GM19397 (cell line): Measurements from ENCODE around the gene ASTN2.
"Not testable (repeated sequence)": the region's sequence is repeated elsewhere in the genome, so short reads cannot be mapped to it uniquely, and the experiment has no call there.

Source experiments
- ATAC-seq: cut with Tn5 transposase; IDR thresholded peaks from one replicate; pipeline ENCODE4 v1.9.1; 2021; ENCODE audit warnings: mild to moderate bottlenecking, moderate library complexity; ENCODE audit not compliant: unreplicated experiment

Gene ASTN2

DNA sequence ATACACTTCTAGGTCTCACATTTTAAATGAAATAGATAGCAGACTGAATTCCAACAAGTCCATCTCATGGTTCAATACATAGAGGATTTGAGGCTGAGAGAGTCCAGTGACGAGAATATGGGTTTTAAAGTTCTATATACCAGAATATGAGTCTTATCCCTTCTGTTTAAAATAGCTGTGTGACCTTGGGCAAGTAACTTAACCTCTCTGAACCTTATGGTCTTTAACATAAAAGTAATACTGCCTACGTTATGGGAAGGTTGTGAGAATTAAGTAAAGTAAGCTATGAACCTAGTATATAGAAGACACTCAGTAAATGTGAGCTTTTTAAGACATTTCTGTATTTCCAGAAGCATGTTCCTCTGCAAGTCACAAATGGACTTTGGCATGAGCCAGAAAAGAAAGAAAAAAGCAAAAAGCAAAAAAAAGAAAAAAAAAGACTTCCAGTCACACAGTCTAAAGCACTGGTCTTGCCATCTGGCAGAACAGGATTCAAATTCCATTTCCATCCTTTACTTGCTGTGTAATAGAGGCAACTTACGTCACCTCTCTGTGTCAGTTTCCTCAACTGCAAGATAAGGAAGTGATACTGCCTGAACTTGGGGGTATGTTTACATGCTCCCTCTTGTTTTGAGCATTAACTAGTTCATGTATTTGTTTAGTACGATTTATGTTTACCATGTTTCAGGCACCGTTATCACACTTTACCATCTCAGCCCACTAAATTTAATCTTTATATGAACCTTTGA, 479.5 kb downstream of the ASTN2 start:
- no peak for ATAC-seq

DNA sequence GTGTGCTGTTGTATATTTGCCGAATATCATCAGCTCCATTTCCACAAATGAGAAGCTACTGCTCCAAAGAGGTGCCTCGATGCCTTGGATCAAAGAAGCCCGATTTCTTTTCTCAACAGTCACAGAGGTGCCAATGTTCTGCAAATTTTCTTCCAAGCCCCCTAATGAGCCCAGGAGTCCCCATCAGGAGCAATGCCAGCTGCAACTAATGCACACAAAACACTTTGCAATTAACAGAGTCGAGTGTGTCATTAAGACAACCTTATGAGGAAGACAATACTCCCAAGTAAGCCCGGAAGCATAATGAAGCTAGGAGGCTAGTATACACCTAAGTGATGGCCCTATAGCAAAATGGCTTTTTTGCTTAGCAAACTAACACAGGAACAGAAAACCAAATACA, 480.7 kb downstream of the ASTN2 start:
- ATAC-seq: no peak

DNA sequence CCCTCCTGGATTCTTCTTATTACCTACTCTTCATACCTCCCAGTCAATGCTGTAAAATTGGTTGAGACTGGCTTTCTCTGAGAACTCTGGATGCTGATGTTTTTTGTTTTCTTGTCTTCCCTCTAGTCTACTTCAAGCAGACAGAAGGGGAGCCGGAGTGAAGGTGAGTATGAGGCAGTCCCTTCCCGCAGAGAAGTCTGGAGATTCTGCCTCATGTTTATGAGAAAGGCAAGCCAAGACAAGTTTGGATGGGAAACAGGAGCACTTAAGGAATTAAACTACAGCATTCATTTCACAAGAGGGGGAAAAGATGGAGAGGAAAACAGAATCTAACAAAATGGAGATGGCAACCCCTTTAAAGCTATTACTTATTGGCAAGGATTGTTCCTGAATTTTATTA, 481.6 kb downstream of the ASTN2 start:
- no peak for ATAC-seq

DNA sequence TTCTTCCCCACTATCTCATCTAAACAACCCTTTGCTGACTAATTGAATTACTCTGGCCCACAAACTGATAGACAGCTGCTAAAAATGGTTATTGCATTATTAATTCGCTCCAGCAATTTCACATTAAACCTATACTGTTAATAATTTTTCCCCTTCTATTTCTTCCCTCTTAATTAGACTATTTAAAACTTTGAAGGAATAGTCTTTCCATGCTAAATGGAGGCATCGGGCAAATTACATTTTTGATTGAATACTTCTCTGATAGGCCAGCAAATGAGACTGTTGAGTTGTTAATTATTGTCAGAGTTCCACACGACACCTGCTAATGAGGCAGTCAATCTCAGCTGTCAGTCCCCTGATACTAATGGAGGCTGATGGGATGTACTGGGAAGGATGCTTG, 485.2 kb downstream of the ASTN2 start:
- no peak for ATAC-seq

DNA sequence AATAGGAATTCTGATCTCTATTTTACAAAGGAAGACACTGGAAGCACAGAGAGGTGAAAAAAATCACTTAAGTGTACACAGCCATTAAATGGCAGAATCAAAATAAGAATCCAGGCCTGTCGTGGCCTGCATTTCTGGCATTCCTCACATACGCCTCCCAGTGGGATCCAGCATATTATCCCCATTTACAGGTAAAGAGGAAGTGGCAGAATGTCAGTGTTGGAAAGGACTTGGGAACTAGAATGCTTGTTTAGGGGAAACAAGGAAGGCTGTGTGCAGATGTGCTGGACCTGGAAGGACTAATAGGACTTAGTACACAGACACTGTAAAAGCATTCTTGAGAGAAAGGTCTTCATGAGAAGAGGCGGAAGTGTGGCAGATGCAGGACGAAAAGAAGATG, 486.0 kb downstream of the ASTN2 start:
- ATAC-seq: no peak

DNA sequence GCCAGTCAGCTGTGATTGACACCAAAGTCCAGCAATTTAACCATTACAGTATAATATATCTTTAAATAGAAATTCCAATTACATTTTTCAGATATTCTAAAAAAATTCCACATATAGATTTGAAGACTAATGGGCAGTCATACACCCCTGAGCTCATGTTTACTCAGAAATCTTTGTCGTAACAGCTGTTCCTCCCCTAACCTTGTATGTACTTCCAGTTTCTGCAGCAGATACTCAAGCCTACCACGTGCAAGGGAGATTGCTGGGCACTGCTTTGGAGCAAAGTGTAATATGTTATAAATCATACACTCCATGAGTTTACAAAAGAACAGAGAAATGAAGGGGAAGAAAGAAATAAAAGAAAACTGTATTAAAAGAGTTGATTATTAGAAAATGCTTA, 486.6 kb downstream of the ASTN2 start:
- ATAC-seq: no peak

DNA sequence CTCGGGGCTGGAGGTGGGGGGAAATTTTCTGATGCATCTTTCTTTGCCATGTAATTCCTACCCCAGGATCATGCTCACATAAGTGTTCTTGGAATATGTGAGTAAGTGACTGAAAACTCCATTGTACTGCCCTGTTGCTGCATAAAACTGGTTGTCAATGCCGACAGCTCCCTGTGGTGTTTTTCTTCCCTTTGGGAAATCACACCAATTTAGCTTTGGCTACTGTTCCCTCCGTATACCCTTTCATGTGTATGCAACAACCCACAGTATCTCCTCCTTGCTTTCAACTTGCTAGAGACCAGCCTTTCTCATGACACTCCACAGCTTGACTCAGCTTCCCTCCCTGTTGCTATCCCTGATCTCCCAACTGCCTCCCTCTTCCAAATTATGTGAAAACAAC, 487.1 kb downstream of the ASTN2 start:
- ATAC-seq: no peak

DNA sequence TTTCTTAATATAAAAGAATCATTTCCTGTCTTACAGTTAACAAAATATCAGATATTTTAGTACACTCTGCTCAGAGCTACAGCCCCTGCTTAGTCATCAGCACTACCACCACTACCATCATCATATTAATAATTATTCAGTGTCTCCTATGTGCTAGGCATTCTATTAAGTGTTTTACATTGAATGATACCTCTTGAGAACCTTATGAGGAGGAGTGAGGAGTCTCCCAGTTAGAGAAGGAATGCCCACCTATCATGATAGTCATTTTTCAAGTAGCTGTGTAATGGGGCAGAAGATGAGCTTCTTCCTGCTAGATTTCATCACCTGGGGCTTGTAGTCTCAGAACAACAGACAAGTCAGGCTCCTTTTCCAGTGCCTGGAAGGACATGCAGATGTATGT, 489.7 kb downstream of the ASTN2 start:
- no peak for ATAC-seq

DNA sequence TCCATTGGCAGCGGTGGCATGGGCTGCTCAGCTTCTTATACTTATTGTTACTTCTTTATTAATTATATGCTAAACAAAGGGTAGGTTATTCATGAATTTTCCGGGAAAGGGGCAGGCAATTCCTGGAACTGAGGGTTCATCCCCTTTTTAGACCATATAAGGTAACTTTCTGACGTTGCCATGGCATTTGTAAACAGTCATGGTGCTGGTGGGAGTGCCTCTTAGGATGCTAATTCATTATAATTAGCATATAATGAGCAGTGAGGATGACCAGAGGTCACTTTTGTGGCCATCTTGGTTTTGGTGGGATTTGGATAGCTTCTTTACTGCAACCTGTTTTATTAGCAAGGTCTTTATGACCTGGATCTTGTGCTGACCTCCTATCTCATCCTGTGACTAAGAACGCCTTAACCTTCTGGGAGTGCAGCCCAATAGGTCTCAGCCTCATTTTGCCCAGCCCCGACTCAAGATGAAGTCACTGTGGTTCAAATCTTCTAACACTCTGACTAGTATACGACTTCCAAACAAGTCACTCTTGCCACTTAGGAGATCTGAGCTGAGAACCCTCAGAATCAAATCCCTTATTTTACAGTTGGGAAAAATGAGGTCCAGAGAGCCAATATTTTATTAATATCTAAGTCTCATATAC, 490.3 kb downstream of the ASTN2 start:
- ATAC-seq: no peak

DNA sequence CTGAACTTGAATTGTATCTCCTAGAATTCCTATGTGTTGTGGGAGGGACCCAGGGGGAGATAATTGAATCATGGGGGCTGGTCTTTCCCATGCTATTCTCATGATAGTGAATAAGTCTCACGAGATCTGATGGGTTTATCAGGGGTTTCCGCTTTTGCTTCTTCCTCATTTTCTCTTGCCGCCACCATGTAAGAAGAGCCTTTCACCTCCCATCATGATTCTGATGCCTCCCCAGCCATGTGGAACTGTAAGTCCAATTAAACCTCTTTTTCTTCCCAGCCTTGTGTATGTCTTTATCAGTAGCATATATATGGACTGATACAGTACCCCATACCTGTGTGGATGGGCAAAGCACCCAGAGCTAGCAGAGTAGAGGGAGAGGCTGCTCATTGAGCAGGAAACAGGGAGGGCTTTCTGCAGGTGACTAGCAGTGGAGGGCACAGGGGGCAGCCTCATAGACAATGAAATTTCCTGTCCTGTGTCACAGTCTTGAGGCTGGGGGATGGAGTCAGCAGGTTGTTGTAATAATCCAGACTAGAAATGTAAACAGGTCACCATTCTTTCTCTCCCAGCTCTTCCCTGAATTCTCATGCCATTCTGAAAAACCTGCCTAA, 496.9 kb downstream of the ASTN2 start:
- ATAC-seq: not testable (repeated sequence)

DNA sequence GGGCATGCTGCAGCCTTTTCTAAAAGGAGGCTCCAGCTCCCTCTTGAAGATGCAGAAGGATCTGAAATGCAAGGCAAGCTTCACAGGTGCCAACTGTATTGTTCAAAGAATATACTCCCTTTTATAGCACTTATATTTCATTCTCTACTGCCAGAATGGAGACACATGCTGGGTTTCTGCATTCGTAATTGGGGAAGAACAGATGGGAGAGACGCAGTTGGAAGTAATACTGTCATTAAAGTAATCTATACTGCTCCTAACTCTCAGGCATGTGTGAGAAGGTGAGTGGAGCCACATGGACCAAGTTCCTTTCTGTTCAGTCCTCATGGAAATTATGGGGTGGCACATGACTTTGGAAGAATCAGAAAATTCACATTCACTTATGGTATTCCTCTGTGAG, 501.3 kb downstream of the ASTN2 start:
- no peak for ATAC-seq

DNA sequence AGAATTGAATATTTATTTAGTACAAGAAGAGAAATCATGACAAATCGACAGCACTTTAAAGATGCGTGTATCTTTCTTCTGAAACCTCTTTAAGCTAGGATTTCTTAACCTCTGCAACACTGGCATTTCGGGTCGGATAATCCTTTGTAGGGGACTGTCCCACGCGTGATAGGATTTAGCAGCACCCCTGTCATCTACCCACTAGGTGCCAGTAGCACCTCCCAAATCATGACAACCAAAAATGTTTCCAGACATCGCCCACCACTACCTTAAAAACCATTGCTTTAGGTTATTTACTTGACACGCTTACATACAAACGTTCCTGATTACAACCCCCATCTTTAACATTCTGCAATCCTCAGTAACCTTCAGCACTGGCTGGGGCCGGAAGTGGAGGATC, 504.7 kb downstream of the ASTN2 start:
- no peak for ATAC-seq

DNA sequence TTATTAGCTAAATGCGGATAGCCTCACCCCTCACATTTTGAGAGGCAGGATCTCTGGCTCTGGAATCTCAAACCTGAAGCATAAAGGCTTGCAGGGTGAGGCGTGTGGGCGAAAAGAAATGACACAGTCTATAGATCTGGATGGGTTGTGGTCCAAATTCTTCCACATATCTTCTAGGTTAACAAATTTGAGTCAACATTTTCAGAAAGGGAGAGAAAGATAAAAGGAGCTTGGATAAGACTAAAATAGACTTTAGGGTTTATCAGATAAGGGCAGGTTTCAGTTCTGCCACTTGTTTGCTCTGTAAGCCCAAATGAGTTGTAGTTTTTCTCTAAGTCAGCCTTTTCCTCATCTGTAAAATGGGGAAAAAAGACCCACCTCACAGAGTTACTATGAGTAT, 506.9 kb downstream of the ASTN2 start:
- no peak for ATAC-seq

DNA sequence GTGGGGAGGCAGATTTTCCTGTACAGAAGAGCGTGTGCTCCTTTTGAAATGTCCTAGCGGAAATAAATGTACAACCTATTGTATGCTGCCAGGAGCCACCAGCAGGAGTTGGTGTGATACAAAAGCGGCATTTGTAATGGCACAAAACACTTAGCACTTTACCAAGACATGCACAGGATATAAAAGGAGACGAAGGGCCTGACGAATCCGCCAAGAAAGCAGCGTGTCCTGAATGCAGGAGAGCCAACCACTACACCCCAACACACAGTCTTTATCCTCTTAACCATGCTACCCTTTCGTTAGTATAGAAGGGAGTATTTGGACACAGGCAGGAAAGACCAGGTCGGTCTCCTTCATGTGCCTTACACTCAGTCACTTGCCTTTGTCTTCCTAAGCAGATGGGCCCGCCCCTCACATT, 509.7 kb downstream of the ASTN2 start:
- ATAC-seq: no peak

DNA sequence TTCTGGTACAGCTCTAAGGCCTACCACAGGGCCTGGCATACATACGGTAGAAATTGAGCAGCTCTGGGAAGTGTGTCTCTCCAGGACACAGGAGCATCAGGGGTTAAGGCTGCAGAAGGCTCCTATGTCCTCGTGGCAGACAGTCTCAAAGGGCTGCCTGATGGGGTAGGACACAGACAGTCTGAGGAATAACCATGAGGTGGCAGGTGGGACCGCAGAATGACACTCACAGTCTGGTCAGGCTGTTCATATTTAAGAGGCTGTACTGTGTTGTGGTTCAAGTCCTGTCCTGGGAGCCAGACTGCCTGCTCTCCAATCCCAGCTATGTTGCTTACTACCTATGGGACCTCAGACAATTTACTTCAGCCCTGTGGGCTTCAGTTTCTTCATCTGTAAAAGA, 510.7 kb downstream of the ASTN2 start:
- ATAC-seq: no peak

DNA sequence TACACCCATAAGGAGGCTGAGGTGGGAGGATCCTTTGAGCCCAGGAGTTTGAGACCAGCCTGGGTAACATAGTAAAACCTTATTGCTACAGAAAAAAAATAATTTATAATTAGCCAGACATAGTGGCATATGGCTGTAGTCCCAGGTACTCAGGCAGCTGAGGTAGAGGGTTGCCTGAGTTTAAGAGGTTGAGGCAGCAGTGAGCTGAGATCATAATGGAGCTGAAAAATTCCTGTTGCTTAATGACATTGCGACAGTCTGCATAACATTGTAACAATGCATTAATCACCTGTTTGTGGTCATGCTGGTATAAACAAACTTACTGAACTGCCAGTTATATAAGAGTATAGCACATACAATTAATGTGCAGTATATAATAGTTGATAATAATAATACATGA, 513.6 kb downstream of the ASTN2 start:
- ATAC-seq: no peak

DNA sequence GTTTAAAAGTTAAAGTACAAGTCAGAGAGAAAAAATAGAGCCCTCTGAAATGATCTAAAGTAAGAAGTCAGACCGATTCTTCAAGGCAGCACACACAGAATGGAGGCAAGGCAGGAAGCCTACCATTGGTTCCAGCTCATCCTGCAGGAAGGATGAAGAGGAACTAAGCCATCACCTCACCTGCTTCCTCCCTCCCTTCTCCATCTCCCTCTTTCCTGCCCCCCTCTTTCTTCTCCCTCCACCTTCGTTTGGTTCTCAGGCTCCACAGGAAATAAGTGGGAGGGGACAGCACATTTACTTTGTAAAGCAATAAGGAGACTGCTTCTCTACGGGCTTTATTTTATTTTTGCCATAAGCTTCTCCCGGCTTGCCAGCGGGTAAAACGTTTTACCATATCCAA, 514.3 kb downstream of the ASTN2 start:
- no peak for ATAC-seq

DNA sequence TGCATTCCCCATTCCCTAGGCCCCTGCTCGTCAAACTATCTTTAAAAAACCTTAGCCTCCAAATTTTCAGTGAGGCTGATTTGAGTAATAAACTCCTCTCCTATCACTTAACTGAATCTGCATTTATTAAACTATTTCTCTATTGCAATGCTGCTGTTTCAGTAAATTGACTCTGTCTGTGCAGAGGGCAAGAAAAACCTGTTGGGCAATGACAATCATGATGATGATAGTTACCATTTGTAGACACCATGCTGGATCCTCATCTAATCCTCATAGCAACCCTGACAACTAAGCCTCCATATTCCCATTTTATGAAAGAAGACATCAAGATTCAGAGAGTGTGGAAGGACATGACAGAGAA, 514.9 kb downstream of the ASTN2 start:
- no peak for ATAC-seq

DNA sequence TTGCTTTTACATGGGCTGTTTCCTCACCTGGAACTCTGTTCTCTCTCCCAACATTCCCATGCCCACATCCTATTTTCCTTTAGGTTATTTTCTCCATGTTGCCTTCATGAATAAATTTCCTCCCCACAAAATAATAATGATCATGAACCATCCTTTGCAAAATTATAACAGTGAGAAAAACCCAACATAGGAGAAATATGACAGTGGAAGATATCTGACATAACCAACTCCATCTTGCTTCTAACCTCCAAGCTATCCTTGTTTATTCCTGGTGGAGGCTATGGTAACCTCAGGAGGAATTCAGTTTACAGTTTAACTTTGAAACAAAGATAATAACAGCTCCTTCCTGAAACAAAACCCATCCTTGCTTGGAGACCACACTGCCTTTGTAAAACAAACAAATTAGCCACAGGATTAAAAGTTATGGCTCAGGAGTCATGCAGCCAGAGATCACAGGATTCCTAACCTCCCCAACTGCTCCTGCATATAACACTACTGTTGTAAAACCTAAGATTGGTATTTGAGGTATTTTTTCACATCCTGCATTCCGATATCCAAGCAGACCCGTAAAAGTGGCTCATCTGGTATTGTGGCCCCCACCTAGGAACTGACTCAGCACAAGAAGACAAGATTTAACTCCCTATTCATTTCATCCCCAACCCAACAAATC, 515.4 kb downstream of the ASTN2 start:
- no peak for ATAC-seq

DNA sequence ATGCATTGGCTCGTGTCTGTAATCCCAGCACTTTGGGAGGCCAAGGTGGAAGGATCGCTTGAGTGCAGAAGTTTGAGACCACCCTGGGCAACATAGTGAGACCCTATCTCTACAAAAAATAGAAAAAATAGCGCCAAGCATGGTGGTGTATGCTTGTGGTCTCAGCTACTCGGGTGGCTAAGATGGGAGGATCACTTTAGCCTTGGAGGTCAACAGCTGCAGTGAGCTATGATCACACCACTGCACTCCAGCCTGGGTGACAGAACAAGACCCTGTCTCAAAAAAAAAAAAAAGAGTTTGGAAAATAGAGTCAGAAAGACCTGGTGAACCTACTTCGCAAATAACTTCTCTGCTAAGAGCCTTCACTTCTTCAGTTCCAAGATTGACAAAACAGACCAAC, 516.7 kb downstream of the ASTN2 start:
- ATAC-seq: not testable (repeated sequence)

DNA sequence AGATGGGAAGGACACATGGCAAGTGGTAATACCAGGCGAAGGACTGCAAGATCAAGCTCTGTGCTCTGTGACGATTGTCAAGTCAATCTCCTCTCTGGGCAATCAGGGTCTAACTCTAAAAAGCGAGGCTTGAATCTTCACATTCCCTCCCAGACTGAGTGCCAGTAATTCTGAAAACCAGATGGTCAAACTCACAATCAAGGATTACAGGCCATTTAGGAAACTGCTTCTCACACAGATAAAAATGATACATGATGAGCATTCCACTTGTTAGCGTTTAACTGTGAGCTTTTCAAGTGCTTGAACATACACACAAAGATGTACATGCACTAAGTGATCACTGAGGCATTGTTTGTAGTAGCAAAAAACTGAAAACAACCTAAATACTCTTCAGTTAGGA, 517.7 kb downstream of the ASTN2 start:
- no peak for ATAC-seq

DNA sequence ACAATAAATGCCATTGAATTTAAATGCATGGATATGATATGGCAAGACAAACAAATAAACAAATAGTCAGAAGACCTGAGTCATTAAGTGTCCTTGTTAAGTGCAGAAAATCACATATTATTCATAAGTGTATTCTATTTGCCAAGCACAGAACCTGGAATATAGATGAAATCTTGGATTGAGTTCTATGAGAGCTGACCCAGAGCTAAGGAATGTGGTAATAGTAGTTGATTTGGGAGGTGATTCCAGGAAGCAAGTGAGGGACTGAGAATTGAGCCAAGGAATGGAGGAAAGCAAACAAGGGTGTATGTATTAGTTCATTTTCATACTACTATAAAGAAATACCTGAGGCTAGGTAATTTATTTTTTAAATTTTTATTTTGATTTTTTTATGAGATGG, 518.9 kb downstream of the ASTN2 start:
- ATAC-seq: no peak
